K562 (cell line): ENCODE measurements around the gene APOB. TPM values are rescaled to one million over a fixed set of nuclear protein-coding genes. Genes with fewer than 3 reads are reported as not detected.

ENCODE experiments used
- ATAC-seq: fragments of 200-7000 bp; cut with Tn5 transposase; 3 replicates; pipeline ENCODE4 v1.9.1; 2020; ENCODE audit warnings: moderate library complexity
- BruUV-seq: library from RNA; stranded (reverse); fragments of 400-500 nt; replicated peaks from 2 replicates; lab custom pipeline; 2021; lab: Mats Ljungman, UMichigan
- CTCF ChIA-PET: fragments of 300-600 bp; formaldehyde crosslinking; extraction: SDS; loops from one replicate; lab custom pipeline; 2021; ENCODE audit warnings: low intra/inter-chr PET ratio; lab: Yijun Ruan, JAX
- POLR2A ChIA-PET: fragments of 300-600, 350-650 bp; sonication (Branson Sonifier 250); formaldehyde crosslinking; extraction: SDS; loops from one replicate; lab custom pipeline; 2021; ENCODE audit warnings: antibody characterized with exemption, inconsistent platforms; lab: Yijun Ruan, JAX
- DNase-seq, 4 experiments: peaks; one replicate each; pipeline versions ENCODE4 v3.0.0 to v3.0.0-alpha.2; 2011 to 2018; ENCODE audit warnings: low spot score in 3 of 4, mixed read lengths in 3 of 4; ENCODE audit errors: extremely low read depth in 1 of 4
- FAIRE-seq: peaks from 2 replicates; lab custom pipeline; 2011; peaks lifted over from hg19 to GRCh38; lab: Jason Lieb, UNC
- H2AFZ ChIP-seq: 2 replicates; pipeline ENCODE4 v1.6.0; 2011; ENCODE audit warnings: low read depth, low read length, control low read depth, inconsistent platforms
- H3K27ac ChIP-seq: fragments of 200-600 bp; 3 replicates; pipeline ENCODE4 v1.8.0; 2011; ENCODE audit warnings: low read depth, mild to moderate bottlenecking, control low read depth, inconsistent platforms, low read length, moderate library complexity, mixed read lengths; ENCODE audit errors: extremely low read depth
- H3K27me3 ChIP-seq, 2 experiments: fragments of 300-600 bp in 1 of 2; 2 replicates in 1 of 2; 3 replicates in 1 of 2; pipeline versions ENCODE4 v1.6.0 to v1.8.0; 2011; ENCODE audit warnings: inconsistent platforms in 2 of 2, low read length in 2 of 2, mild to moderate bottlenecking in 1 of 2, mixed read lengths in 1 of 2, moderate library complexity in 1 of 2; ENCODE audit not compliant: control insufficient read depth in 2 of 2, insufficient read depth in 2 of 2
- H3K36me3 ChIP-seq: fragments of 300-600 bp; 3 replicates; pipeline ENCODE4 v1.8.0; 2011; ENCODE audit warnings: mild to moderate bottlenecking, low read length, inconsistent platforms; ENCODE audit not compliant: control insufficient read depth, insufficient read depth
- H3K4me1 ChIP-seq, 2 experiments: fragments of 200-600 bp in 1 of 2; replicated peaks in 1 of 2; 2 replicates in 1 of 2; 3 replicates in 1 of 2; pipeline versions ENCODE4 v1.5.1 to v1.8.0; 2011; ENCODE audit warnings: inconsistent platforms in 2 of 2, low read length in 2 of 2, mild to moderate bottlenecking in 1 of 2, mixed read lengths in 1 of 2, moderate library complexity in 1 of 2; ENCODE audit not compliant: control insufficient read depth in 2 of 2, insufficient read depth in 2 of 2
- H3K4me2 ChIP-seq: 2 replicates; pipeline ENCODE4 v1.6.1; 2011; ENCODE audit warnings: low read length, control low read depth, inconsistent platforms, mixed read lengths; ENCODE audit not compliant: insufficient read depth
- H3K4me3 ChIP-seq: fragments of 200-600 bp; sonication (generic), shearing (Covaris generic); 2 replicates; pipeline ENCODE4 v1.5.1; 2016; ENCODE audit warnings: control low read depth, inconsistent platforms
- H3K79me2 ChIP-seq: fragments of 200-600 bp; 3 replicates; pipeline ENCODE4 v1.8.0; 2011; ENCODE audit warnings: low read length, inconsistent platforms; ENCODE audit not compliant: control insufficient read depth, insufficient read depth
- H3K9ac ChIP-seq, 2 experiments: 2 replicates each; pipeline versions ENCODE4 v1.6.0 to v1.6.1; 2011; ENCODE audit warnings: low read depth in 2 of 2, low read length in 2 of 2, control low read depth in 1 of 2, inconsistent platforms in 1 of 2, mild to moderate bottlenecking in 1 of 2, mixed read lengths in 1 of 2; ENCODE audit not compliant: insufficient read depth in 1 of 2
- H3K9me1 ChIP-seq: one replicate; pipeline ENCODE4 v1.6.0; 2011; ENCODE audit warnings: inconsistent platforms, mild to moderate bottlenecking, low read length, moderate library complexity; ENCODE audit not compliant: control insufficient read depth, insufficient read depth
- H3K9me3 ChIP-seq: replicated peaks from 2 replicates; pipeline ENCODE4 v1.5.1; 2011; ENCODE audit warnings: low read depth, low read length, inconsistent platforms; ENCODE audit not compliant: control insufficient read depth, insufficient read depth
- H4K20me1 ChIP-seq: replicated peaks from 2 replicates; pipeline ENCODE4 v1.6.1; 2011; ENCODE audit warnings: low read length, inconsistent platforms, mixed read lengths; ENCODE audit not compliant: control insufficient read depth, insufficient read depth
- BMI1 ChIP-seq: fragments of 150-350 bp; IDR thresholded peaks from 2 replicates; pipeline ENCODE4 v1.6.1; 2014; ENCODE audit warnings: low read length
- CBX2 ChIP-seq: fragments of 200-600 bp; sonication (generic); IDR thresholded peaks from one replicate; pipeline ENCODE4 v1.6.1; 2012; ENCODE audit warnings: mild to moderate bottlenecking, low read length, inconsistent platforms; ENCODE audit not compliant: insufficient read depth, poor library complexity, severe bottlenecking
- CBX3 ChIP-seq, 2 experiments: IDR thresholded peaks; 1 replicate in 1 of 2; 2 replicates in 1 of 2; pipeline ENCODE4 v1.6.1; 2012; ENCODE audit warnings: inconsistent platforms in 2 of 2, low read length in 2 of 2, borderline replicate concordance in 1 of 2, control low read depth in 1 of 2
- CXXC5 ChIP-seq: fragments of 250-450 bp; sonication (Bioruptor Pico); IDR thresholded peaks from 2 replicates; pipeline ENCODE4 v1.8.0; 2022; ENCODE audit warnings: inconsistent platforms, mild to moderate bottlenecking, moderate library complexity
- ESRRA ChIP-seq: fragments of 450-650 bp; IDR thresholded peaks from 2 replicates; pipeline ENCODE4 v1.6.1; 2014; ENCODE audit warnings: low read depth, mild to moderate bottlenecking, moderate library complexity, borderline replicate concordance
- FOXA3 ChIP-seq, 2 experiments: fragments of 450-650 bp in 1 of 2; sonication (generic) in 1 of 2; formaldehyde crosslinking; IDR thresholded peaks in 1 of 2; conservative IDR thresholded peaks in 1 of 2; 2 replicates each; pipeline versions ENCODE4 v1.4.0 to v1.8.0; 2020 to 2022; ENCODE audit warnings: mild to moderate bottlenecking in 2 of 2, missing genetic modification reagents in 1 of 2
- GABPB2 ChIP-seq: fragments of 250-450 bp; sonication (Bioruptor Pico); conservative IDR thresholded peaks from 2 replicates; pipeline ENCODE4 v1.5.1; 2021; ENCODE audit warnings: mild to moderate bottlenecking
- GMEB1 ChIP-seq: fragments of 250-450 bp; sonication (Bioruptor Pico); IDR thresholded peaks from 2 replicates; pipeline ENCODE4 v1.4.0; 2020; ENCODE audit warnings: mild to moderate bottlenecking
- HIVEP1 ChIP-seq: fragments of 250-450 bp; sonication (Bioruptor Pico); IDR thresholded peaks from 2 replicates; pipeline ENCODE4 v1.4.0; 2020; ENCODE audit warnings: mild to moderate bottlenecking
- KDM1A ChIP-seq, 2 experiments: fragments of 450-650 bp; IDR thresholded peaks; 2 replicates each; pipeline ENCODE4 v1.6.1; 2016; ENCODE audit warnings: mild to moderate bottlenecking in 2 of 2
- KLF6 ChIP-seq: fragments of 250-450 bp; sonication (Bioruptor Pico); IDR thresholded peaks from 2 replicates; pipeline ENCODE4 v1.4.0; 2020; ENCODE audit warnings: mild to moderate bottlenecking, moderate library complexity, borderline replicate concordance
- NFIX ChIP-seq: fragments of 250-450 bp; sonication (Bioruptor Pico); IDR thresholded peaks from 2 replicates; pipeline ENCODE4 v1.4.0; 2020; ENCODE audit warnings: low read depth, mild to moderate bottlenecking, moderate library complexity
- SMARCC2 ChIP-seq: fragments of 450-650 bp; IDR thresholded peaks from 2 replicates; pipeline ENCODE4 v1.6.1; 2017; ENCODE audit warnings: antibody characterized with exemption, moderate library complexity, mild to moderate bottlenecking, low read depth
- SRF ChIP-seq, 2 experiments: fragments of 250-450, 450-650 bp in 1 of 2; sonication (Bioruptor Pico) in 1 of 2; sonication (generic) in 1 of 2; formaldehyde crosslinking; IDR thresholded peaks; 2 replicates each; pipeline versions ENCODE4 v1.5.0 to v1.5.1; 2020 to 2022; ENCODE audit warnings: mild to moderate bottlenecking in 1 of 2, missing genetic modification reagents in 1 of 2
- TAF15 ChIP-seq: fragments of 200-400 bp; formaldehyde crosslinking; IDR thresholded peaks from 2 replicates; pipeline ENCODE4 v1.6.1; 2017; ENCODE audit warnings: mild to moderate bottlenecking, low read depth, low read length, moderate library complexity
- TBP ChIP-seq: optimal IDR thresholded peaks from 2 replicates; pipeline ENCODE3; 2011; ENCODE audit warnings: low read depth, low read length, improper control_type of control experiment
- USF2 ChIP-seq: sonication (generic); formaldehyde crosslinking; IDR thresholded peaks from 2 replicates; pipeline ENCODE4 v1.5.0; 2020; ENCODE audit warnings: missing genetic modification reagents
- VEZF1 ChIP-seq: fragments of 200-800 bp; sonication (Bioruptor generic); IDR thresholded peaks from 2 replicates; pipeline ENCODE4 v1.6.1; 2017; ENCODE audit warnings: missing genetic modification characterization, missing compliant biosample characterization
- ZNF232 ChIP-seq: sonication (generic); formaldehyde crosslinking; IDR thresholded peaks from 2 replicates; pipeline ENCODE4 v1.8.0; 2022; ENCODE audit warnings: mild to moderate bottlenecking, missing genetic modification reagents
- WGBS: fragments of 100-300 bp; shearing (Covaris generic); methylation state at CpG from one replicate; pipeline ENCODE4 v1.1.6; 2016; ENCODE audit warnings: low coverage, mixed read lengths; ENCODE audit not compliant: insufficient coverage; ENCODE audit errors: missing lambda C conversion rate; 5-methylcytosine and 5-hydroxymethylcytosine counted together
- in situ Hi-C: fragments of 300-500 bp; cut with MboI; formaldehyde crosslinking; loops from 4 replicates; pipeline ENCODE4 v1.15.0; 2018; ENCODE audit warnings: inconsistent platforms, mixed read lengths
- intact Hi-C: fragments of 100-400 bp; cut with micrococcal nuclease; formaldehyde crosslinking; loops from 2 replicates; pipeline ENCODE4 v1.14.2; 2022
- polyA plus RNA-seq, 8 experiments: library from polyadenylated mRNA; depleted of rRNA in 4 of 8; stranded (reverse) in 5 of 8; unstranded in 3 of 8; fragments of >200 nt; fragmentation: Nextera tagmentation in 2 of 8; fragmentation: Illumina TruSeq in 1 of 8; extraction: Ambion mirVana in 2 of 8; extraction: Trizol in 1 of 8; gene quantifications; 2 replicates each; pipeline versions ENCODE4 v1.2.1 to v1.2.3, GENCODE V29; 2011 to 2014; ENCODE audit warnings: inconsistent platforms in 1 of 8, missing spikeins in 1 of 8
- total RNA-seq, 7 experiments: library from RNA; depleted of rRNA in 6 of 7; stranded (reverse); fragments of >200 nt in 6 of 7; fragmentation: Illumina TruSeq in 2 of 7; extraction: Trizol in 2 of 7; gene quantifications; 2 replicates each; pipeline versions ENCODE4 v1.2.1 to v1.2.3, GENCODE V29; 2011 to 2021; ENCODE audit warnings: low replicate concordance in 1 of 7

The APOB gene
- total and polyA plus RNA-seq, 9 of the 15 experiments (the other 6 are each of a cell fraction or from before 2014, with no cell fraction given), result 0.73 TPM; not detected in 8

- no peak for TF ChIP-seq VEZF1 (CRISPR knock-in tag)
- TF ChIP-seq BMI1, result no peak
- TF ChIP-seq ESRRA, result no peak
- no peak for TF ChIP-seq ZNF232 (CRISPR knock-in tag)
- TF ChIP-seq, all 486 proteins: peak for 0
Observed at GRCh38 chr2:21017748-21018276, 26.1 kb downstream of the APOB start (continued).

GRCh38 chr2:21015281-21015645, 28.6 kb downstream of the APOB start:
- ChIA-PET CTCF (no interaction called here), POLR2A (no interaction called here)
- FAIRE-seq (no peak), DNase-seq (no peak), ATAC-seq (no peak)
- in situ Hi-C loops (no loop called here), intact Hi-C loops (no loop called here)
- no TSS peak for BruUV-seq
- Histone ChIP-seq H3K27ac (no peak overlapping the region), H4K20me1 (no peaks in the 10 kb centered on the region), H2AFZ (no peak overlapping the region), H3K4me2 (no peak overlapping the region), H3K79me2 (no peaks in the 10 kb centered on the region), H3K4me1 (no peaks in the 10 kb centered on the region), H3K27me3 (no peaks in the 10 kb centered on the region), H3K9me1 (no peaks in the 10 kb centered on the region), H3K4me3 (no peak overlapping the region), H3K9me3 (no peaks in the 10 kb centered on the region), H3K9ac (no peak overlapping the region), H3K36me3 (no peaks in the 10 kb centered on the region)
- 0% methylated on average over 3 of the region's 3 CpGs for whole genome bisulfite sequencing
- TF ChIP-seq HIVEP1 (CRISPR knock-in tag) (no peak), TAF15 (no peak), SRF (CRISPR knock-in tag; IDR thresholded peaks at IDR 0.05) (no peak), TBP (no peak), GMEB1 (CRISPR knock-in tag) (no peak), NFIX (CRISPR knock-in tag) (no peak), USF2 (CRISPR knock-in tag) (no peak), CXXC5 (CRISPR knock-in tag) (no peak), CBX2 (no peak), KLF6 (CRISPR knock-in tag) (no peak), CBX3 (IDR thresholded peaks at IDR 0.05; ENCODE audit: borderline replicate concordance in 1 of 2, low read length in 2 of 2) (no peak), SMARCC2 (no peak), KDM1A (IDR thresholded peaks at IDR 0.05) (no peak), GABPB2 (CRISPR knock-in tag) (no peak), FOXA3 (CRISPR knock-in tag; conservative IDR thresholded peaks at IDR 0.05 in 1 of 2, IDR thresholded peaks at IDR 0.05 in 1 of 2) (no peak)
